Activated CD4-positive, alpha-beta memory T cell treated with anti-CD3 and anti-CD28 coated beads for 36 hours (primary cell): ENCODE results near the gene PDZD2. TPM values are rescaled to one million over a fixed set of nuclear protein-coding genes. Genes with fewer than 3 reads are reported as not detected.
"Not testable (repeated sequence)": the region's sequence is repeated elsewhere in the genome, so short reads cannot be mapped to it uniquely, and the experiment has no call there.

ENCODE experiments used
- CTCF ChIA-PET: fragments of 350-600 bp; sonication (Branson Sonifier 250); formaldehyde crosslinking; loops from one replicate; lab custom pipeline; 2021; ENCODE audit warnings: antibody characterized with exemption, inconsistent platforms; lab: Charles Lee
- POLR2A ChIA-PET: fragments of 350-600 bp; sonication (Branson Sonifier 250); formaldehyde crosslinking; loops from one replicate; lab custom pipeline; 2021; ENCODE audit warnings: antibody characterized with exemption; lab: Charles Lee
- DNase-seq: peaks from one replicate; pipeline ENCODE4 v3.0.0-alpha.2; 2020
- H3K27ac Mint-ChIP-seq: one replicate; pipeline ENCODE4 v1.8.0; 2021; ENCODE audit warnings: mixed read lengths
- H3K27me3 Mint-ChIP-seq: one replicate; pipeline ENCODE4 v1.8.0; 2021; ENCODE audit warnings: mixed read lengths
- H3K36me3 Mint-ChIP-seq: one replicate; pipeline ENCODE4 v1.8.0; 2021; ENCODE audit warnings: mixed read lengths
- H3K4me1 Mint-ChIP-seq: one replicate; pipeline ENCODE4 v1.8.0; 2021; ENCODE audit warnings: low read depth, mixed read lengths
- H3K4me3 Mint-ChIP-seq: one replicate; pipeline ENCODE4 v1.8.0; 2021; ENCODE audit warnings: mild to moderate bottlenecking, mixed read lengths
- H3K9me3 Mint-ChIP-seq: one replicate; pipeline ENCODE4 v1.8.0; 2021; ENCODE audit warnings: mixed read lengths
- intact Hi-C: fragments of 100-400 bp; cut with micrococcal nuclease; formaldehyde crosslinking; loops from one replicate; pipeline ENCODE4 v1.15.1; 2023
- total RNA-seq, 2 experiments: library from RNA; stranded (reverse); gene quantifications; one replicate each; pipeline ENCODE4 v1.2.3, GENCODE V29; 2021

Gene PDZD2
- total RNA-seq, 2 experiments from 2014 or later = not detected

DNA sequence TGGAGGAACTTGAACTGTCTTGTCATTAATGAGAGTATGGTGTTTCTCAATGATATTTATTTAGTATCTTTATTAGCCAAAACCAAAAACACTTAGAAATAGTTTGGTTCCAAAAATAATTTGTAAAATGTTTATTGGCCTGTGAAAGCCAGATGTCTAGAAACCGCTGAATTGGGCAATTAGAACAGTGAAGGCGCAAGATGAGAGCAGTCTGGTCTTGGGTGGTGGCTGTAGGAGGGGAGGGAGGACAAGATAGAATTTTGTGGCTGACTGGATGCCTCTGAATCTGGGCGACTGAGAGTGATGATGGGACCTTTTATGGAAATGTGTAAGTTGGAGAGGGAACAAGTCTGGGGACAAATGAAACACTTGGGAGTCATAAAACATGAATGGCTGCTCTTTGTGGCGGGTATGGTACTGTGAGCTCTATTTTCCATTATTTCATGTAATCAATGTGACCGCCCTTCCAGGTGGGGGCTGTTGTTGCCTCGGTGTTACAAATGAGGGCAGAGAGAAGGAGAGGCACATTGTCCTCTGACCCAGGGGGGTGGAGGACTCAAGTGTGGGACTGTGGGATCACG lies 35.5 kb downstream of the PDZD2 start:
- Mint-ChIP-seq H3K36me3 (no peaks in the 10 kb centered on the region), H3K4me1 (no peaks in the 10 kb centered on the region), H3K4me3 (no peak overlapping the region), H3K27me3 (no peaks in the 10 kb centered on the region), H3K27ac (no peak overlapping the region), H3K9me3 (peaks cover 6% of the 10 kb centered on the region)
- no peak for DNase-seq
- intact Hi-C loops = no loop called here
- CTCF ChIA-PET = no interaction called here
- POLR2A ChIA-PET = no interaction called here

DNA sequence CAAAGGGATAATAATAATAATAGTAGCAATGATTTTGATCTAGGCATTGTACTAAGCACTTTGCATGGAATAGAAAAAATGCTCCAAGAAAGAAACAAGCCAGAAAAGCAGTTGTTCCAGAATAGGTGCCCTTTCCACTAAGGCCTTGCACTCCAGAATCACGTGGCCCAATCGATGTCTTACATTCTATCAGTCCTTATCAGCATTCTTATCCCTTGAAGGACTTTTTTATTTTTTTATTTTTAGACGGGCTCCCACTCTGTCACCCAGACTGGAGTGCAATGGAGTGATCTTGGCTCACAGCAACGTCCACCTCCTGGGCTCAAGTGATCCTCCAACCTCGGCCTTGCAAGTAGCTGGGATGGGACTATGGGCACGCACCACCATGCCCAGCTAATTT lies 36.5 kb downstream of the PDZD2 start:
- no peaks in the 10 kb centered on the region for H3K36me3 Mint-ChIP-seq
- intact Hi-C loops = no loop called here
- no peaks in the 10 kb centered on the region for H3K4me1 Mint-ChIP-seq
- ChIA-PET POLR2A (no interaction called here), CTCF (no interaction called here)
- peaks cover 6% of the 10 kb centered on the region for H3K9me3 Mint-ChIP-seq
- no peak overlapping the region for H3K27ac Mint-ChIP-seq
- H3K4me3 Mint-ChIP-seq = no peak overlapping the region
- H3K27me3 Mint-ChIP-seq = no peaks in the 10 kb centered on the region
- no peak for DNase-seq

DNA sequence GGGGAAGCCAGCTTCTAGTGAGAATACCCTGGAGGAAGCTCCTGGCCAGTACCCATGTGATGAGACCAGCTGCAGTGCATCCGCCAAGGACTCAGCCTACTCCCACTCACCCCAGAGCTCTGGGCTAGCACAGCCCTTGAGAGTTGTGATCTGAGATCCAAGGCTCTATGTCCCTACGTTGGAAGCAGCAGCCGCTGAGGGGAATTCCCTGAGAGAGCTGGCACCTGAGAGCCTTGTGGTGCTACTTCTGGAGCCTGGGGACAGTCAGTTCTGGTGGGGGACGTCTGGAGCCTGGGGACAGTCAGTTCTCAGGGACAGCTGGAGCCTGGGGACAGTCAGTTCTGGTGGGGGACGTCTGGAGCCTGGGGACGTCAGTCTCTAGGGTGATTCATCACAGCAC lies 39.2 kb downstream of the PDZD2 start:
- H3K4me1 Mint-ChIP-seq = no peaks in the 10 kb centered on the region
- no peak overlapping the region for H3K27ac Mint-ChIP-seq
- H3K9me3 Mint-ChIP-seq = peaks cover 5% of the 10 kb centered on the region
- ChIA-PET CTCF (no interaction called here), POLR2A (no interaction called here)
- no peaks in the 10 kb centered on the region for H3K36me3 Mint-ChIP-seq
- H3K4me3 Mint-ChIP-seq = no peak overlapping the region
- no peak for DNase-seq
- intact Hi-C loops = no loop called here
- H3K27me3 Mint-ChIP-seq = no peaks in the 10 kb centered on the region

GRCh38 chr5:31680528-31680927 lies 41.6 kb downstream of the PDZD2 start:
- intact Hi-C loops = no loop called here
- ChIA-PET CTCF (no interaction called here), POLR2A (no interaction called here)
- no peak overlapping the region for H3K27ac Mint-ChIP-seq
- H3K9me3 Mint-ChIP-seq = no peaks in the 10 kb centered on the region
- H3K36me3 Mint-ChIP-seq = no peaks in the 10 kb centered on the region
- H3K4me3 Mint-ChIP-seq = no peak overlapping the region
- H3K4me1 Mint-ChIP-seq = no peaks in the 10 kb centered on the region
- no peaks in the 10 kb centered on the region for H3K27me3 Mint-ChIP-seq
- DNase-seq = no peak

GRCh38 chr5:31682025-31682424 lies 43.1 kb downstream of the PDZD2 start:
- no peak for DNase-seq
- H3K27me3 Mint-ChIP-seq = no peaks in the 10 kb centered on the region
- no peaks in the 10 kb centered on the region for H3K4me1 Mint-ChIP-seq
- no peaks in the 10 kb centered on the region for H3K36me3 Mint-ChIP-seq
- ChIA-PET POLR2A (no interaction called here), CTCF (no interaction called here)
- H3K27ac Mint-ChIP-seq = no peak overlapping the region
- no peak overlapping the region for H3K4me3 Mint-ChIP-seq
- H3K9me3 Mint-ChIP-seq = no peaks in the 10 kb centered on the region
- intact Hi-C loops = no loop called here

- ChIA-PET POLR2A (no interaction called here), CTCF (no interaction called here)
- no peak for DNase-seq
- H3K9me3 Mint-ChIP-seq = no peaks in the 10 kb centered on the region
- H3K4me1 Mint-ChIP-seq = no peaks in the 10 kb centered on the region
- H3K27ac Mint-ChIP-seq = no peak overlapping the region
- no peaks in the 10 kb centered on the region for H3K27me3 Mint-ChIP-seq
- no peaks in the 10 kb centered on the region for H3K36me3 Mint-ChIP-seq
- no peak overlapping the region for H3K4me3 Mint-ChIP-seq
- intact Hi-C loops = no loop called here
These were observed 43.9 kb downstream of the PDZD2 start for GRCh38 chr5:31682851-31683250.

GRCh38 chr5:31688515-31689092 lies 49.7 kb downstream of the PDZD2 start:
- CTCF ChIA-PET = no interaction called here
- DNase-seq = no peak
- Mint-ChIP-seq H3K9me3 (no peaks in the 10 kb centered on the region), H3K36me3 (no peaks in the 10 kb centered on the region), H3K27ac (no peak overlapping the region), H3K4me1 (no peaks in the 10 kb centered on the region), H3K4me3 (no peak overlapping the region), H3K27me3 (no peaks in the 10 kb centered on the region)
- POLR2A ChIA-PET = no interaction called here
- intact Hi-C loops = no loop called here

- H3K27me3 Mint-ChIP-seq, POLR2A ChIA-PET, intact Hi-C loops, CTCF ChIA-PET, H3K4me1 Mint-ChIP-seq, H3K27ac Mint-ChIP-seq, DNase-seq, H3K9me3 Mint-ChIP-seq, H3K4me3 Mint-ChIP-seq, H3K36me3 Mint-ChIP-seq: not testable (repeated sequence)
These were observed 52.5 kb downstream of the PDZD2 start for GRCh38 chr5:31691408-31691807.

GRCh38 chr5:31692561-31693221 lies 53.8 kb downstream of the PDZD2 start:
- POLR2A ChIA-PET = no interaction called here
- Mint-ChIP-seq H3K9me3 (no peaks in the 10 kb centered on the region), H3K4me3 (no peak overlapping the region), H3K36me3 (no peaks in the 10 kb centered on the region), H3K27me3 (no peaks in the 10 kb centered on the region), H3K27ac (no peak overlapping the region), H3K4me1 (no peaks in the 10 kb centered on the region)
- intact Hi-C loops = no loop called here
- CTCF ChIA-PET = no interaction called here
- DNase-seq = no peak

DNA sequence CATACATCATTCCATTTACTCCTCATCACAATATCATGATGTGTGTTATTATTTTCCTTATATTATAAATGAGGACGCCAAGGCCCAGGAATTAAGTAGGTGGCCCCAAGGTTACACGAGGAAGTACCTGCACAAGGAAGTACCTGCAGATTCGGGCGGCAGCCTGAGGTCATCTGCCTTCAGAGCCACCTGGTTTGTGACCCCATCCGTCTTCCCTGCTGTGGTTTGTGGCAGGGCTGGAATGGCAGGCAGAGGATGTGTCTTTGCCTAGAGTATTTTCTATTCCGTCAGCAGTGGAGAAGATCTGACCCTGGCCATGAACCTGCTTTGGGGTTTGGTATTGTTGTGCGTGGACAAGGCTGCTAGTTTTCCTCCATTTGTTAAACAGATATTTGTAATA lies 59.7 kb downstream of the PDZD2 start:
- CTCF ChIA-PET = no interaction called here
- DNase-seq = no peak
- H3K4me1 Mint-ChIP-seq = no peaks in the 10 kb centered on the region
- no peak overlapping the region for H3K4me3 Mint-ChIP-seq
- no peak overlapping the region for H3K27ac Mint-ChIP-seq
- H3K9me3 Mint-ChIP-seq = no peaks in the 10 kb centered on the region
- no peaks in the 10 kb centered on the region for H3K36me3 Mint-ChIP-seq
- no peaks in the 10 kb centered on the region for H3K27me3 Mint-ChIP-seq
- POLR2A ChIA-PET = no interaction called here
- intact Hi-C loops = no loop called here

DNA sequence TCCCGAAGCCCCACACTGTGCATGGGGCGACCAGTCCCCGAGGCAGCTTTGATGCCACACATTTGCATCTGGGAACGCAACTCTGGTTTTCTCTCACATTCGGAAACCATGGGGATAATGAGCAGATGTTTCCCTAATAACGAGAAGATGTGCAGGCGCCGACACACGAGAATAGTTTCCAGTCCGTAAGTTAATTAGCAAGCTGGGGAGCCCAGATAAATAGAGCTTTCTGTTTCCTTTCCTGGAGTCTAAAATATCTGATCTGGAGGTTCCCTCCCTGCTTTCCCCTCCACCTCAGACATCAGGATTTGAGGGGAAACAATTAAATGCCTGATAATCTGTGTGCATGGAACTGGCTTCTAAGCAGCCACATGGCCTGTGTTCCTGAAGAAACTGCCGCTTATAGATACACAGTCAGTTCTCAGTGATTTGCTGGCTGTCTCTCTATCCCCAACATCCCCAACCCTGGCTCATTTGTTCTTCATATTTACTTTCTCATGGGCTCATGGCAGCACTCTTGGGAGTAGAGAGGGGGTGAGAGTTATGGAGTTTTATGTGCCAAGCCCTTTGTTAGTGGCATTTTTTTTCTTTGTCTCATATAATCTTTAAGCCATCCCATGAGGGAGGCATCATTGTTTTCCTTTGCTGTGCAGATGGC lies 62.8 kb downstream of the PDZD2 start:
- H3K27ac Mint-ChIP-seq = no peak overlapping the region
- no peaks in the 10 kb centered on the region for H3K4me1 Mint-ChIP-seq
- POLR2A ChIA-PET = no interaction called here
- no peak overlapping the region for H3K4me3 Mint-ChIP-seq
- H3K27me3 Mint-ChIP-seq = no peaks in the 10 kb centered on the region
- no peaks in the 10 kb centered on the region for H3K36me3 Mint-ChIP-seq
- CTCF ChIA-PET = no interaction called here
- no peaks in the 10 kb centered on the region for H3K9me3 Mint-ChIP-seq
- DNase-seq = no peak
- intact Hi-C loops = no loop called here

DNA sequence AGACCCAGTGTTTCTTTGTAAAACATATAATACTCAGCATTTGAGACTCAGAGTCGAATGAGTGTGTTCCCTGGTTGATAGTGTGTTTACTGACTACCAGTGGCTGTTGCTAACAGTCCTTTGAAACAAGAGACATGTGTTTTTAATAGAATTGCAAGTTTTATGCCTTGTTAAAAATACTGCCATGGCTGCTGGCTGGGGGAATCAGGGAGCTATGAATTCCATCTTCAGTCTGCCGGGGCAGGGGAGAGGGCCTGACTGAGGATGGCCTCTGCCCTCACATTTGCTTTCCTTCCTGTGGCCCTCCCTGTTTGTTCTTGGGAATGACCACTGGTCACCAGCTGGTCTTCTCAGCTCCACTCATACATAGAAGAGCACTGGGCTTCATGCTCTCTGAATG lies 63.8 kb downstream of the PDZD2 start:
- CTCF ChIA-PET = no interaction called here

GRCh38 chr5:31703757-31704156 lies 64.8 kb downstream of the PDZD2 start:
- Mint-ChIP-seq H3K36me3 (no peaks in the 10 kb centered on the region), H3K27ac (no peak overlapping the region), H3K4me3 (no peak overlapping the region), H3K4me1 (no peaks in the 10 kb centered on the region), H3K27me3 (no peaks in the 10 kb centered on the region), H3K9me3 (no peaks in the 10 kb centered on the region)
- CTCF ChIA-PET = no interaction called here
- POLR2A ChIA-PET = no interaction called here
- no peak for DNase-seq
- intact Hi-C loops = no loop called here

More for the DNA sequence above, 63.8 kb downstream of the PDZD2 start:
- Mint-ChIP-seq H3K4me1 (no peaks in the 10 kb centered on the region), H3K27ac (no peak overlapping the region), H3K36me3 (no peaks in the 10 kb centered on the region), H3K9me3 (no peaks in the 10 kb centered on the region), H3K27me3 (no peaks in the 10 kb centered on the region), H3K4me3 (no peak overlapping the region)
- no peak for DNase-seq
- POLR2A ChIA-PET = no interaction called here
- intact Hi-C loops = no loop called here
